Natural killer cell treated with Interleukin-12 subunit alpha and Interleukin-12 subunit beta and Interleukin-15 and Interleukin-18, amount 100 ng/mL, for 72 hours (primary cell): Measurements from ENCODE around the gene CYTH4. TPM values are rescaled to one million over a fixed set of nuclear protein-coding genes. Genes with fewer than 3 reads are reported as not detected.

Experiments
- ATAC-seq, 2 donors: fragments of 150-1000 bp; cut with Tn5 transposase in 1 of 2; sonication (Bioruptor Pico), chemical (Tn5 transposase) in 1 of 2; 2 replicates each; pipeline ENCODE4 v1.10.0; 2021
- DNase-seq: peaks from one replicate; pipeline ENCODE4 v3.0.0; 2022; ENCODE audit warnings: low spot score
- H3K27ac Mint-ChIP-seq, 2 donors: 1 replicate in 1 of 2; 2 replicates in 1 of 2; pipeline ENCODE4 v1.8.0; 2022; ENCODE audit warnings: mixed read lengths in 2 of 2, mild to moderate bottlenecking in 1 of 2, moderate library complexity in 1 of 2
- H3K27me3 Mint-ChIP-seq, 2 donors: 1 replicate in 1 of 2; 2 replicates in 1 of 2; pipeline ENCODE4 v1.8.0; 2022; ENCODE audit warnings: mixed read lengths in 2 of 2
- H3K36me3 Mint-ChIP-seq: one replicate; pipeline ENCODE4 v1.8.0; 2022; ENCODE audit warnings: mixed read lengths
- H3K4me1 Mint-ChIP-seq, 2 donors: 1 replicate in 1 of 2; 2 replicates in 1 of 2; pipeline ENCODE4 v1.8.0; 2022; ENCODE audit warnings: low read depth in 2 of 2, mixed read lengths in 2 of 2, mild to moderate bottlenecking in 1 of 2
- H3K4me3 Mint-ChIP-seq: one replicate; pipeline ENCODE4 v1.8.0; 2022; ENCODE audit warnings: mixed read lengths
- H3K9me3 Mint-ChIP-seq: 2 replicates; pipeline ENCODE4 v1.8.0; 2022; ENCODE audit warnings: mixed read lengths
- total RNA-seq, 2 donors: library from RNA; stranded (reverse); gene quantifications; one replicate each; pipeline ENCODE4 v1.2.3, GENCODE V29; 2022

The CYTH4 gene
- total RNA-seq, 2 donors from 2014 or later: 36.0 to 41.1 TPM

DNA sequence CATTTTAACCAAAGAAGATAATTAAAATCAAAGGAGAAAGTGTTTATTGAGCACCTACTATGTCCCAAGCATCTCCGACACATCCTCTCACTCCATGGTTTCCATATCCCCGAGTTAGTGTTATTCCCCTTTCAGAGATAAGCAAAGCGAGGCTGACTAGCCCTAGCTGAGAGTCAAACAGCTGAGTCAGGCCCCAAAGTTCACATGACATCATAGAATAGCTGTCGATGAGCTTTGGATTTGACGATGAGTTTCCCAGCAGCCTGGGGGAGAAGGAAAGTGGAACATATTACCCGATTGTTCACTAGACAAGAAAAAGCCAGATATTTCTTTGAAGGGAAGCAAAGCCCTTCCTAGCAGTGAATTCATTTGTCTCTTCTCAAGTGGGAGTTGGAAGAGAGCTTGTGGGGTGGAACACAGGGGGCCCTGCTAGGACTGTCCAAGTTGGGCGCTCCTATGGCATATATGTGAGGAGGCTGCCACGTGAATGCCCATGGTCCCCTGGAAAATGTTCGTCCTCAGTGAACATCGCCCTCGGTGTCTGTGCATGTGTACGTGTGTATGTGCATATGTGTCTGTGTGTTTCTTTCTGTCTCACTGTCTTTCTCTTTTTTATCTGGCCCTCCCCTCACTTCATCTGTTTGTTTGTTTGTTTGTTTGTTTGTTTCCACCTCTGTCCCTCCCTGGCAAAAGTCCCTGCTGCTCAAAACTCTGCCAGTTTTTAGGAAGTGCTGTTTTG lies 493 bp upstream of the CYTH4 start:
- no peaks in the 10 kb centered on the region for H3K36me3 Mint-ChIP-seq
- peak overlapping the region; percentile 98 to 99 for H3K27ac Mint-ChIP-seq
- peaks cover 78 to 80% of the 10 kb centered on the region in 2 donors for H3K4me1 Mint-ChIP-seq
- H3K27me3 Mint-ChIP-seq: no peaks in the 10 kb centered on the region
- H3K9me3 Mint-ChIP-seq: no peaks in the 10 kb centered on the region
- peak overlapping the region; percentile 98 for H3K4me3 Mint-ChIP-seq
- peak in 1 of 2 donors; percentile 5 for ATAC-seq
- no peak for DNase-seq

DNA sequence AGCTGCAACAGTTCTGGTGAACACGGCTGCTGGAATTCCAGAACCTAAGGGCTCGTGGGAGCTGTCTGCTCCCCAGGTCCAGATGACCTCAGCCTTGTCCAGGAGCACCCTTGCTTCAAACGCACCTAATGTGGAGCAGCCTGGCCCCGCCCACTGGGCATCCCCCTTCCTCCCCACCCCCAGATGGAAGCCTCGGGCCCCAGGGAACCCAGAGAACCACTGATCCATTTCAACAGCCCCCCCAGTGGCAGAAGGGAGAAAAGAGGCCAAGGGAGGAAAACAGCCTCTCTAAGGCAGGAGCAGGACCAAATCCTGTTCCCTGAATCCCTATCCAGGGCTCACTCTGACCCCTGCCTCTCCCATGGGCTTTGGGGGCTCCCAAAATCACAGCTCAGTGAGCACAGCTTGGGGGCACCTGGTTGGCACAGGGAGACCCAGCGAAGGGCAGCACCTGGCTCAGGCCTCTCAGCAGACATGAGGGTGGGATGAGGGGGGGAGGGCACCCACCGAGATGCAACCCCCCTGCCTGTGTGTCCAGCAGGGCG lies 1.2 kb downstream of the CYTH4 start:
- no peaks in the 10 kb centered on the region for H3K36me3 Mint-ChIP-seq

DNA sequence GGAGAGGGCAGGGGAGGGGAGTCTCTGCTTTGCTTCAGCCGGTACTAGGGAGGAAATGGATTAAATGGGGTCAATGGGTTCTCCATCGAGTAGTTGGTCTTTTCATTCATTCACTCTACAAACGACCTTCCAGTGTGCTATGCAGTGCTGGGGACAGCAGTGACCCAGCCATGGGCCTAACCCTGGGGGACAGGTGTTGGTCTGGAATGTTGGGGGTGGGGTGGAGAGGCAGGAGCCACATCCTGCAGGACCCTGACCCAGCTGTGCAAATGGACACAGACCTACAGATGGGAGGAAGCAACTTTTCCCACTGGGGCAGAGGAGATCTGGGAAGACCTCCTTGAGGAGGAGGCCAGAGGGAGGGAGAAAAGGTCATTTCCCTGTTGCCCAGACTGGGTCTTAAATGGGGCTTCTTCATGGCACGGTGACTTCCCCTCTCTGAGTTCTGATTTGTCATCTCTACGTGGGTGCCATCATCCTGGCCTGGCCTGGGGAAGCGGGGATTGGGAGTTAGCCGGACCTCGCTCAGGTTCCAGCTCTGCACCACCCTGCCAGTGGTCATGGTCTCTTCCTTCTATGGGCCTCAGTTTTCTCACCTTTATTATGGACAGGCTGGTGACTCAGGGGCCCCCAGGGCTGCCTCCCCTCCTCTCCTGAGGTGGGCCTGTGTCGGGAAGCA lies 2.0 kb downstream of the CYTH4 start:
- peak overlapping the region; percentile 98 to 99 for H3K27ac Mint-ChIP-seq
- H3K4me1 Mint-ChIP-seq: peaks cover 83 to 84% of the 10 kb centered on the region in 2 donors
- DNase-seq: no peak
- H3K27me3 Mint-ChIP-seq: no peaks in the 10 kb centered on the region
- peak; percentile 24 to 33 for ATAC-seq
- H3K36me3 Mint-ChIP-seq: no peaks in the 10 kb centered on the region
- no peaks in the 10 kb centered on the region for H3K9me3 Mint-ChIP-seq
- H3K4me3 Mint-ChIP-seq: peak overlapping the region; percentile 98

More for the DNA sequence above, 1.2 kb downstream of the CYTH4 start:
- peaks cover 82 to 86% of the 10 kb centered on the region in 2 donors for H3K4me1 Mint-ChIP-seq
- peak overlapping the region; percentile 98 to 99 for H3K27ac Mint-ChIP-seq
- peak overlapping the region; percentile 98 for H3K4me3 Mint-ChIP-seq
- H3K9me3 Mint-ChIP-seq: no peaks in the 10 kb centered on the region
- no peaks in the 10 kb centered on the region for H3K27me3 Mint-ChIP-seq
- DNase-seq (no peak), ATAC-seq (no peak)

DNA sequence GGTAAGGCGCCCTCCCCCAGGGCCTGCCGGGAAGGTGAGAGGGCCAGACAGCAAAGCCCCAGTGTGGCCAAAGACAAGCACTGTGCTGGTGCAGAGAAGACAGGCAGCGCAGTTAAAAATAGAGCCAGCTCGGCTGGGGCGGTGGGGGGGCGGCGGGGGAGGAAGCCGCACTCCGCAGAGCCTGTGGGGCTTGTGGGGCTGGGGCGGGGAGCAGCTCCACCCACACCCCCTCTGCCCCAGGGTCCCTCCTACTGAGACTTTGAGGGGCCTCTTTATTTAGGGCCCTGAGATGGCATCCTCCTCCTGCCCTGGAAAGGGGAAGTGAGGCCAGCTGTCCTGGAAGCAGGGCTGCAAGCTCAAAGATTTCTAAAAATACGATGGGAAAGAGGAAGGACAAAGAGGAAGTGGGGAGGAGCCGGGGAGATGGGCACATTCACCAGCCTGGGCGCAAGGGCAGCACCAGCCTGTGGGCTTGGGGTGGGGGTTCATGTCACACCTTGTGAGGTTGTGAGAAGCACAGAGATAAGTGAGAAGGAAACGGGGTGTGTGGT lies 2.6 kb downstream of the CYTH4 start:
- DNase-seq: no peak
- Mint-ChIP-seq H3K27me3 (no peaks in the 10 kb centered on the region), H3K4me1 (peaks cover 83 to 84% of the 10 kb centered on the region in 2 donors), H3K4me3 (peak overlapping the region; percentile 98), H3K27ac (peak overlapping the region; percentile 98 to 99), H3K36me3 (no peaks in the 10 kb centered on the region), H3K9me3 (no peaks in the 10 kb centered on the region)
- peak; percentile 60 to 67 for ATAC-seq

DNA sequence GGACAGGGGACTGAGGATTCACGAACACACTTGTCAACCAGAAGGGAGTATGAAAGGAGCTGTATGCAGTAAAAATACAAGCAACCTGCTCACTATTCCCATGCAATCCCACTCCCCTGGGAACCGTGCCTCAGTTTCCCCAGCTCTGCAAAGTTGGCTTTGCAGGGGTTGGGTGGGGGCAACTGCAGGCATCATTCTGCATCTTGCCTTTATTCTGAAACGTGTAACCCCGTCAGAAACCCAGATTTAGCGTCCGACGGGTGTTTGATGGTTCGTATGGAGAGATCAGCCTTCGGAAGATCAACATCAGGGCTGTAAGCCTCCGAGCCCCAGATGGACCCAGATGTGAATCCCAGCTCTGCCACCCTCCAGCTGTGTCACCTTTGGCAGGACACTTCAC lies 3.6 kb downstream of the CYTH4 start:
- peak overlapping the region; percentile 98 to 99 for H3K27ac Mint-ChIP-seq

DNA sequence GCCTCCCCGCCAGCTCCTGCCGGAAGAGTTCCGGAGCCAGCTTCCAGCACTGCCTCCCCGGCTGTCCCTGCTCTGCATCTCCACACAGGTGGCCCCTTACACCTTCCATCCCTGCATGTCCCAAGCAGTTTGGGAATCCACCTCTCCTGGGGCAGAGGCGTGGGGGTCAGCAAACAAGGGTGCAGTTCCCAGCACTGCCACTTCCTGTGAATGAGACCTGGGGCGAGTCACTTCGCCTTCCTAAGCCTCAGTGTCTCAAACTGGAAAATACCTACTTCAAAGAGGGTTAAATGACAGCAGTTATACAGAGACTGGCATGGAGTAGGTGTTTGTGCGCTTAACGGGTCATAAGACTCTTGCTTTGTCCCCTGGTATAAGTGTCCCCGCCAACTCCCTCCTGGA lies 5.2 kb downstream of the CYTH4 start:
- ATAC-seq (peak in 1 of 2 donors; percentile 25), DNase-seq (no peak)
- no peaks in the 10 kb centered on the region for H3K9me3 Mint-ChIP-seq
- no peaks in the 10 kb centered on the region for H3K27me3 Mint-ChIP-seq
- H3K36me3 Mint-ChIP-seq: peaks cover 10% of the 10 kb centered on the region
- peak overlapping the region; percentile 81 to 99 for H3K27ac Mint-ChIP-seq
- H3K4me3 Mint-ChIP-seq: peak overlapping the region; percentile 53
- H3K4me1 Mint-ChIP-seq: peaks cover 80 to 82% of the 10 kb centered on the region in 2 donors

More for the DNA sequence above, 3.6 kb downstream of the CYTH4 start:
- H3K4me1 Mint-ChIP-seq: peaks cover 82 to 86% of the 10 kb centered on the region in 2 donors
- no peak for ATAC-seq
- DNase-seq: no peak
- H3K9me3 Mint-ChIP-seq: no peaks in the 10 kb centered on the region
- no peaks in the 10 kb centered on the region for H3K36me3 Mint-ChIP-seq
- H3K27me3 Mint-ChIP-seq: no peaks in the 10 kb centered on the region
- peak overlapping the region; percentile 53 for H3K4me3 Mint-ChIP-seq

DNA sequence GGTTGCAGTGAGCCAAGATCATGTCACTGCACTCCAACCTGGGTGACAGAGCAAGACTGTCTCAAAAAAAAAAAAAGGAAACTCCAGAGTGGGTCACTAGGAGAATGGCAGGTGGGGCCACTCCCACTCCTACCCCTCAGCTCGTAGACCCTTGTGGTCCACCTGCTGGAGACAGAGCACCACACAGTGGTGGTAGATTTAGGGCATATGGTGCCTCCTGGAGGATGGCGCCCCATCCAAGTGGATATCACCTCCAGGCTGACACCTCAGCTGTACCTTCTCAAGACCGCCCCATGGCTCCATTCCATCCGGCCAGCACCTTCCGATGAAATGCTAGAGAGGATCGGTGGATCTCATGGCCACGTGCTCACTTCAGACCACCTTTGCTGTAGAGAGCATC lies 6.2 kb downstream of the CYTH4 start:
- peak overlapping the region; percentile 53 to 74 for H3K27ac Mint-ChIP-seq
- H3K27me3 Mint-ChIP-seq: no peaks in the 10 kb centered on the region
- H3K4me1 Mint-ChIP-seq: peaks cover 72 to 81% of the 10 kb centered on the region in 2 donors
- no peak for ATAC-seq
- no peak overlapping the region for H3K4me3 Mint-ChIP-seq
- DNase-seq: no peak
- H3K9me3 Mint-ChIP-seq: no peaks in the 10 kb centered on the region
- H3K36me3 Mint-ChIP-seq: peaks cover 10% of the 10 kb centered on the region

DNA sequence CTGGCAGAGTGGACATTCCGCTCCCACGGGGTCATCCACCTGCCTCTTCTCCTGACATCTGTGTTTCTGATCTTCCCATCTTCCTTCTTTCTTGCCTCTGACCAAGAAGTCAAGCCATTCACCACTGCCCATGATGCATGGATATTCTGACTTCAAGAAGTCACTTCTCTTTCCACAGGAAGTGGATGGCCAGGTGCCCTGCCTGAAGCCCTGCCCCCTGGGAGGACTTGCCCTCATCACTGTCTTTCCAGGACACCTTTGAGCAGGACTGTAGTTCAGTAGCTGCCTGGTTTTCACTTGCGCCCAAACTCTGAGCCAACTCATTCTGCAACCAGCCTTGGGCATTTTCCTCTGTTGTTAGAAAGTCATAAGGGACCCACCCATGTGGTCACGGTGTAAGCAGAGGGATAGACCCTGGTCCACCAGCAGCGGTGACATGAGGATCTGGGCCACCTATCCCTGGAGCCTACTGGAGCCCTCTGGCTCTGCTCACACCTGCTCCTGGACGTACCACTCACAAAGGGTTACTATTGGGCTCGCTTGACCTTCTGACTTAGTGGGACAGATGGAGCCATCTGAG lies 6.9 kb downstream of the CYTH4 start:
- Mint-ChIP-seq H3K27me3 (no peaks in the 10 kb centered on the region), H3K36me3 (peaks cover 10% of the 10 kb centered on the region), H3K9me3 (no peaks in the 10 kb centered on the region), H3K27ac (peak overlapping the region; percentile 53 to 74), H3K4me1 (peaks cover 74 to 80% of the 10 kb centered on the region in 2 donors), H3K4me3 (peak overlapping the region; percentile 48)
- ATAC-seq: peak; percentile 20 to 22
- DNase-seq: no peak

DNA sequence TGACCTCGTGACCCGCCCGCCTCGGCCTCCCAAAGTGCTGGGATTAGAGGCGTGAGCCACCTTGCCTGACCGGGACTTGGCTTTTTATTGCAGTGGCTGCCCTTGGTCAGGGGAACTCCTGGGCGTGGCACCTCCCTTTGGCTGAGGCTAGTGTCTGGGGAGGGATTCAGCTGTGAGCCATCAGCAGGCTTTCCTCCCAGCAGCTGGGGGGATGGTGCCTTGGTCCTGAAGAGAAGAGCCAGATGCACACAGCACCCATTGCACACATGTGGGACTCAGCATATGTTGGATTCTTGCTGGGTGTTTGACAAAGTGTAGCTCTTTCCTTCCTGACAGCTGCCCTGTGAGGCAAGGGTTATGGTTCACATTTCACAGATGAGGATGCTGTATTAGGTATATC lies 8.4 kb downstream of the CYTH4 start:
- H3K9me3 Mint-ChIP-seq: no peaks in the 10 kb centered on the region
- no peak overlapping the region for H3K4me3 Mint-ChIP-seq
- H3K36me3 Mint-ChIP-seq: peaks cover 10% of the 10 kb centered on the region
- ATAC-seq (no peak), DNase-seq (no peak)
- no peaks in the 10 kb centered on the region for H3K27me3 Mint-ChIP-seq
- peak overlapping the region; percentile 53 to 74 for H3K27ac Mint-ChIP-seq
- peaks cover 62 to 75% of the 10 kb centered on the region in 2 donors for H3K4me1 Mint-ChIP-seq

DNA sequence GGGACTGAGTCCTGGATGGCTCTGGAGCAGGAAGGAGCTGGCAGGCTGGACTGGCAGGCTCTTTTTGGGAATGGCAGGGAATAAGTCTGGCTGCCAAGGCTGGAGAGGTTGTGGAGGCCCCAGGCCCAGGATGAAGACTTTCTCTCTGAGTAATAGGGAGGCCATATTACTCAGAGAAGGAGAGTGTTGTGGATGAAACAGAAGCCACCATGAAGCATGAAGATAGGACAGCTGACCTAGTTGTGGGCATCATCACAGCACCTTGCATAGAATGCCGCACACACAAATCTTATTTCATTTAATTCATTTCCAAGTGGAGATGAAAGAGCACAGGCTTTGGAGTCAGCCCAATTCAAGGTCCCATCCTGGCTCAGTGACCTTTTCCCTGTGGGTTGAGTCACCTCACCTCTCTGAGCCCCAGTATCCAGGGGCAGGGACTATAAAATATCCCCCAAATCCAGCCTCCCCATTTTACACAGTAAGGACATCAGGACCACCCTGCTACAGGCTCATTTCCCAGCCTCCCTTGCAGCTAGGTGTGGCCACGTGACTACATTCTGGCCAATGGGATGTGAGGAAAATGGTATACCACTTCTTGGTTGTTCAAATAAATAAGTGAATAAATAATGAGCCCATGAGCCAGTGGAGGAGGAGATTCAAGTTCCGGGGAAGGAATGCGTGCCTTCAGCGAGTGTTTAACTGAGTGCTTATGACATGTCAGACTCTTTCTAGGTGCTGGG lies 9.4 kb downstream of the CYTH4 start:
- Mint-ChIP-seq H3K27ac (peak overlapping the region; percentile 74 to 87), H3K4me1 (peaks cover 52 to 65% of the 10 kb centered on the region in 2 donors), H3K27me3 (no peaks in the 10 kb centered on the region), H3K4me3 (no peak overlapping the region), H3K9me3 (no peaks in the 10 kb centered on the region), H3K36me3 (peaks cover 10% of the 10 kb centered on the region)
- DNase-seq (no peak), ATAC-seq (no peak)

DNA sequence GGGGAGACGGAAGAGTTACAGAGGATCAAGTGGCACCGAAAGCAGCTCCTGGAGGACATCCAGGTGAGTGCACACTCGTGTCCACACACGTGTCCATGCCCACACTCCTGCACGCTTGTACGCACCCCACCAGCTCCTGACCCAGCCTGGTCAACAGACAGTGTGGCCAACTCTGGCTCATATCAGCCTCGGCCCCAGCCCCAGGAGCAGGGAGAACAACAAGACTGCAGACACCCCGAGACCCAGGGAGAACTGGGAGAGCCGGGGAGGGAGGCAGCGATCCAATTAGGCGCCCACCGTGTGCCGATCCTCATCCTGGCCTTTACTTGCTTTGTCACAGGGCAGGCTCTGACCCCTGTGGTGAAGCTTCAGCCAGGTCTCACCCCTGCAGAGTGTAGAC lies 10.3 kb downstream of the CYTH4 start:
- H3K27ac Mint-ChIP-seq: peak overlapping the region; percentile 64 to 65
- no peak overlapping the region for H3K4me3 Mint-ChIP-seq

DNA sequence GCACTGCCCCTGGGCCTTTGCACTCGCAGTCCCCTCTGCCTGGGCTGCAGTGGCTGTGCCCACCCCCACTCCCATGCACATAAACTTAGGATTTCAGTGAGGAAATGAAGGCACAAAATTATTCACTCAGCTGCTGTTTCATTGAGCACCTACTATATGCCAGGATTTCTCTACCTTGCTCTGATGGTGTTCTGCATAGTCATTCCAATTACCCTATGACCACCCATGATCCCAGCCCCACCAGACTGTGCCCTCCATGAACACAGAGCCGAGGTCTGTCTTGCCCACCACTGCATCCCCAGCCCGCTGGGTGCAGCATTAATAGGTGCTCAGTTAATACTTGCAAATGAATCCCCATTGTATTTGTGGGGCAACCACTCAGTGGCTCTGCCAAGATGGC lies 10.9 kb downstream of the CYTH4 start:
- ATAC-seq (no peak), DNase-seq (no peak)
- peaks cover 10% of the 10 kb centered on the region for H3K36me3 Mint-ChIP-seq
- H3K4me3 Mint-ChIP-seq: no peak overlapping the region
- H3K27me3 Mint-ChIP-seq: no peaks in the 10 kb centered on the region
- H3K4me1 Mint-ChIP-seq: peaks cover 48 to 60% of the 10 kb centered on the region in 2 donors
- H3K9me3 Mint-ChIP-seq: no peaks in the 10 kb centered on the region
- peak overlapping the region; percentile 36 to 65 for H3K27ac Mint-ChIP-seq

More for the DNA sequence above, 10.3 kb downstream of the CYTH4 start:
- no peak for ATAC-seq
- DNase-seq: no peak
- Mint-ChIP-seq H3K4me1 (peaks cover 45 to 59% of the 10 kb centered on the region in 2 donors), H3K36me3 (peaks cover 10% of the 10 kb centered on the region), H3K27me3 (no peaks in the 10 kb centered on the region), H3K9me3 (no peaks in the 10 kb centered on the region)

DNA sequence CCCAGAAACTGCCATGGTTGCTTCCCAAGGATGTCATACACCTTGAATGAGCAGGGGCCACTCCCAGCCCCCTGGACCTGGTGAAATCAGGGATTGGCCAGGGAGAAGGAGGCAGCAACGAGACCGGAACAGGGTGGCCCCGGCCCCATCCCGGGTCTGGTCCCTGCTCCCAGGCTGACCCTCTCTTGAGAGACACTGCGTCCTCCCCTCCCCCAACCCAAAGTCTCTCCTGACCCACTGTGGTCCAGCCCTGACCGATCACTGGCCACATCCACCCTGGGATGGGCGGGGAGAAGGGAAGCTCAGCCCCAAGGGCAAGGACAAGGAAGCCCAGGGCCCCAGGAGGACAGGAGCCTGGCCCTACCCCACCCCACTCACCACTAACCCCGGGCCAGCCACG lies 12.4 kb downstream of the CYTH4 start:
- Mint-ChIP-seq H3K27me3 (no peaks in the 10 kb centered on the region), H3K36me3 (peaks cover 10% of the 10 kb centered on the region), H3K4me3 (no peak overlapping the region), H3K27ac (peak overlapping the region in 1 of 2 donors; percentile 36), H3K4me1 (peaks cover 46 to 54% of the 10 kb centered on the region in 2 donors), H3K9me3 (no peaks in the 10 kb centered on the region)
- DNase-seq: no peak
- ATAC-seq: no peak
